ENCODE measurements around the gene TPCN2. TPM values are rescaled to one million over a fixed set of nuclear protein-coding genes. Genes with fewer than 3 reads are reported as not detected.

The TPCN2 gene
- total RNA-seq, 6 experiments from 2014 or later: 10.7 to 27.2 (median 15.6) TPM

- WGBS (ENCODE audit: insufficient coverage, low coverage, low lambda C conversion rate, missing lambda C conversion rate): 17% methylated on average over 2 of the region's 17 CpGs
- Histone ChIP-seq H3K4me1 (no peaks in the 10 kb centered on the region), H3K27me3 (no peaks in the 10 kb centered on the region), H3K36me3 (peaks cover 0 to 45% (median 4%) of the 10 kb centered on the region in 4 donors), H3K27ac (no peak overlapping the region), H3K4me3 (no peak overlapping the region), H3K9me3 (no peaks in the 10 kb centered on the region)
- ATAC-seq (peak in 2 of 4 donors; percentile 16 to 29), DNase-seq (no peak)
- intact Hi-C loops (cut with DNase I): no loop called here
- TF ChIP-seq CTCF (IDR thresholded peaks at IDR 0.05) (no peak), POLR2A (IDR thresholded peaks at IDR 0.05) (no peak)
These were observed 31.7 kb downstream of the TPCN2 start for GRCh38 chr11:69080257-69080995.

- no peak for TF ChIP-seq POLR2A (IDR thresholded peaks at IDR 0.05)
- TF ChIP-seq CTCF (IDR thresholded peaks at IDR 0.05): no peak
- H3K4me3 ChIP-seq: no peak overlapping the region
- no peaks in the 10 kb centered on the region for H3K4me1 ChIP-seq
- intact Hi-C loops (cut with DNase I): no loop called here
- ATAC-seq (no peak), DNase-seq (no peak)
- H3K27ac ChIP-seq: no peak overlapping the region
- peaks cover 0 to 53% (median 4%) of the 10 kb centered on the region in 4 donors for H3K36me3 ChIP-seq
- no peaks in the 10 kb centered on the region for H3K27me3 ChIP-seq
- WGBS (ENCODE audit: insufficient coverage, low coverage, low lambda C conversion rate, missing lambda C conversion rate): 93% methylated on average over 8 of the region's 23 CpGs
- no peaks in the 10 kb centered on the region for H3K9me3 ChIP-seq
These were observed 32.4 kb downstream of the TPCN2 start for GRCh38 chr11:69081180-69081579.

GRCh38 chr11:69083531-69084247, 35.0 kb downstream of the TPCN2 start:
- WGBS (ENCODE audit: insufficient coverage, low coverage, low lambda C conversion rate, missing lambda C conversion rate): 95% methylated on average over 12 of the region's 28 CpGs
- H3K27me3 ChIP-seq: no peaks in the 10 kb centered on the region
- H3K4me1 ChIP-seq: no peaks in the 10 kb centered on the region
- TF ChIP-seq POLR2A (IDR thresholded peaks at IDR 0.05) (no peak), CTCF (IDR thresholded peaks at IDR 0.05) (no peak)
- H3K27ac ChIP-seq: no peak overlapping the region
- ATAC-seq (no peak), DNase-seq (no peak)
- H3K36me3 ChIP-seq: peaks cover 0 to 52% (median 1%) of the 10 kb centered on the region in 4 donors
- H3K9me3 ChIP-seq: no peaks in the 10 kb centered on the region
- intact Hi-C loops (cut with DNase I): no loop called here
- no peak overlapping the region for H3K4me3 ChIP-seq

- Histone ChIP-seq H3K9me3 (no peaks in the 10 kb centered on the region), H3K4me1 (no peaks in the 10 kb centered on the region), H3K27ac (no peak overlapping the region), H3K27me3 (no peaks in the 10 kb centered on the region), H3K4me3 (no peak overlapping the region), H3K36me3 (peaks cover 0 to 45% (median 0%) of the 10 kb centered on the region in 4 donors)
- intact Hi-C loops (cut with DNase I): no loop called here
- 83% methylated on average over 1 of the region's 15 CpGs for WGBS (ENCODE audit: insufficient coverage, low coverage, low lambda C conversion rate, missing lambda C conversion rate)
- ATAC-seq (no peak), DNase-seq (no peak)
- no peak for TF ChIP-seq POLR2A (IDR thresholded peaks at IDR 0.05)
- no peak for TF ChIP-seq CTCF (IDR thresholded peaks at IDR 0.05)
These were observed 35.6 kb downstream of the TPCN2 start for GRCh38 chr11:69084371-69084770.
